Stimulated activated CD4-positive, alpha-beta T cell treated with anti-CD3 and anti-CD28 coated beads, Interleukin-15, amount 100 ng/mL, for 24 hours (primary cell): ENCODE data around the gene YTHDC1.
A peak's percentile ranks its signal among the peaks of the same experiment; 100 is the strongest.
"Not testable (repeated sequence)": the region's sequence is repeated elsewhere in the genome, so short reads cannot be mapped to it uniquely, and the experiment has no call there.

Experiments
- DNase-seq: peaks from one replicate; pipeline ENCODE4 v3.0.0-alpha.2; 2020

YTHDC1 gene

GRCh38 chr4:68349649-68350360 lies at the start of gene YTHDC1:
TSS of gene YTHDC1 (minus strand) at chr4:68350090. CDS start at chr4:68349753, 337 bp downstream.
- DNase-seq, result peak; percentile 97

GRCh38 chr4:68399306-68399705 lies 49.4 kb upstream of the YTHDC1 start:
- DNase-seq, result no peak

GRCh38 chr4:68396756-68397155 lies 46.9 kb upstream of the YTHDC1 start:
- DNase-seq, result no peak

- no peak for DNase-seq
Measured at GRCh38 chr4:68391436-68391835, 41.5 kb upstream of the YTHDC1 start.

GRCh38 chr4:68390205-68390935 lies 40.5 kb upstream of the YTHDC1 start:
- DNase-seq, result no peak

- DNase-seq, result not testable (repeated sequence)
Measured at GRCh38 chr4:68389386-68389913, 39.6 kb upstream of the YTHDC1 start.

GRCh38 chr4:68388347-68388865 lies 38.5 kb upstream of the YTHDC1 start:
- no peak for DNase-seq

GRCh38 chr4:68385267-68385666 lies 35.4 kb upstream of the YTHDC1 start:
- DNase-seq, result no peak

GRCh38 chr4:68383115-68383514 lies 33.2 kb upstream of the YTHDC1 start:
- DNase-seq, result no peak

- no peak for DNase-seq
Measured at GRCh38 chr4:68378226-68378625, 28.3 kb upstream of the YTHDC1 start.

- DNase-seq, result peak; percentile 37
Measured at GRCh38 chr4:68375667-68376559, 26.0 kb upstream of the YTHDC1 start.

- peak; percentile 70 for DNase-seq
Measured at GRCh38 chr4:68373513-68373912, 23.6 kb upstream of the YTHDC1 start.

- DNase-seq, result no peak
Measured at GRCh38 chr4:68372588-68372987, 22.7 kb upstream of the YTHDC1 start.

GRCh38 chr4:68369142-68369805 lies 19.4 kb upstream of the YTHDC1 start:
- DNase-seq, result no peak

- no peak for DNase-seq
Measured at GRCh38 chr4:68368691-68369131, 18.8 kb upstream of the YTHDC1 start.

- DNase-seq, result no peak
Measured at GRCh38 chr4:68367835-68368234, 17.9 kb upstream of the YTHDC1 start.

GRCh38 chr4:68366600-68366999 lies 16.7 kb upstream of the YTHDC1 start:
- DNase-seq, result no peak

GRCh38 chr4:68365068-68365467 lies 15.2 kb upstream of the YTHDC1 start:
- DNase-seq, result no peak

- no peak for DNase-seq
Measured at GRCh38 chr4:68361146-68361589, 11.3 kb upstream of the YTHDC1 start.

GRCh38 chr4:68360231-68360968 lies 10.5 kb upstream of the YTHDC1 start:
- DNase-seq, result no peak

- DNase-seq, result no peak
Measured at GRCh38 chr4:68359508-68359907, 9.6 kb upstream of the YTHDC1 start.
